Activated T-cell treated with anti-CD3 and anti-CD28 coated beads, Interleukin-2, amount 50 U/mL, for 24 hours (primary cell): ENCODE measurements around the gene FGF18.

Source experiments
- DNase-seq: peaks from one replicate; pipeline ENCODE4 v3.0.0-alpha.2; 2020
- H3K27ac Mint-ChIP-seq: 2 replicates; pipeline ENCODE4 v1.8.0; 2020; ENCODE audit warnings: mild to moderate bottlenecking, mixed read lengths
- H3K27me3 Mint-ChIP-seq: 2 replicates; pipeline ENCODE4 v1.8.0; 2020; ENCODE audit warnings: mixed read lengths
- H3K36me3 Mint-ChIP-seq: 2 replicates; pipeline ENCODE4 v1.8.0; 2020; ENCODE audit warnings: low read depth, mixed read lengths
- H3K4me1 Mint-ChIP-seq: 2 replicates; pipeline ENCODE4 v1.8.0; 2020; ENCODE audit warnings: low read depth, mixed read lengths
- H3K4me3 Mint-ChIP-seq: 2 replicates; pipeline ENCODE4 v1.8.0; 2020; ENCODE audit warnings: mild to moderate bottlenecking, moderate library complexity, mixed read lengths
- H3K9me3 Mint-ChIP-seq: 2 replicates; pipeline ENCODE4 v1.8.0; 2020; ENCODE audit warnings: mixed read lengths

The FGF18 gene

GRCh38 chr5:171476701-171477100 is 57.3 kb downstream of the FGF18 start:
- peaks cover under 1% of the 10 kb centered on the region for H3K27me3 Mint-ChIP-seq
- peaks cover 3% of the 10 kb centered on the region for H3K4me1 Mint-ChIP-seq
- no peak overlapping the region for H3K4me3 Mint-ChIP-seq
- H3K27ac Mint-ChIP-seq: no peak overlapping the region
- H3K36me3 Mint-ChIP-seq: no peaks in the 10 kb centered on the region
- DNase-seq: no peak
- no peaks in the 10 kb centered on the region for H3K9me3 Mint-ChIP-seq

GRCh38 chr5:171477101-171477500 is 57.7 kb downstream of the FGF18 start:
- no peaks in the 10 kb centered on the region for H3K9me3 Mint-ChIP-seq
- no peaks in the 10 kb centered on the region for H3K36me3 Mint-ChIP-seq
- no peak for DNase-seq

GRCh38 chr5:171477666-171478065 is 58.2 kb downstream of the FGF18 start:
- Mint-ChIP-seq H3K9me3 (no peaks in the 10 kb centered on the region), H3K4me3 (no peak overlapping the region), H3K27ac (no peak overlapping the region), H3K4me1 (peaks cover 3% of the 10 kb centered on the region), H3K27me3 (peaks cover 4% of the 10 kb centered on the region), H3K36me3 (no peaks in the 10 kb centered on the region)
- DNase-seq: no peak

More at GRCh38 chr5:171477101-171477500, 57.7 kb downstream of the FGF18 start:
- peaks cover 4% of the 10 kb centered on the region for H3K27me3 Mint-ChIP-seq
- H3K27ac Mint-ChIP-seq: no peak overlapping the region
- H3K4me1 Mint-ChIP-seq: peaks cover 3% of the 10 kb centered on the region
- H3K4me3 Mint-ChIP-seq: no peak overlapping the region

- DNase-seq: no peak
- H3K9me3 Mint-ChIP-seq: no peaks in the 10 kb centered on the region
- no peak overlapping the region for H3K27ac Mint-ChIP-seq
- H3K27me3 Mint-ChIP-seq: peaks cover 4% of the 10 kb centered on the region
- peaks cover 3% of the 10 kb centered on the region for H3K4me1 Mint-ChIP-seq
- no peak overlapping the region for H3K4me3 Mint-ChIP-seq
- H3K36me3 Mint-ChIP-seq: no peaks in the 10 kb centered on the region
Measured at GRCh38 chr5:171478946-171479775, 59.7 kb downstream of the FGF18 start.

- Mint-ChIP-seq H3K9me3 (no peaks in the 10 kb centered on the region), H3K36me3 (no peaks in the 10 kb centered on the region), H3K27me3 (peaks cover 7% of the 10 kb centered on the region), H3K27ac (no peak overlapping the region), H3K4me1 (peaks cover 3% of the 10 kb centered on the region), H3K4me3 (no peak overlapping the region)
- no peak for DNase-seq
Measured at GRCh38 chr5:171479776-171480125, 60.3 kb downstream of the FGF18 start.

- DNase-seq: no peak
- Mint-ChIP-seq H3K9me3 (no peaks in the 10 kb centered on the region), H3K27me3 (peaks cover 7% of the 10 kb centered on the region), H3K4me1 (peaks cover 3% of the 10 kb centered on the region), H3K4me3 (no peak overlapping the region), H3K36me3 (no peaks in the 10 kb centered on the region), H3K27ac (no peak overlapping the region)
Measured at GRCh38 chr5:171480239-171480638, 60.8 kb downstream of the FGF18 start.

- Mint-ChIP-seq H3K27me3 (peaks cover 7% of the 10 kb centered on the region), H3K4me1 (peaks cover 3% of the 10 kb centered on the region), H3K9me3 (no peaks in the 10 kb centered on the region), H3K4me3 (no peak overlapping the region), H3K27ac (no peak overlapping the region), H3K36me3 (no peaks in the 10 kb centered on the region)
- no peak for DNase-seq
Measured at GRCh38 chr5:171481571-171482433, 62.4 kb downstream of the FGF18 start.

GRCh38 chr5:171482434-171482730 is 62.9 kb downstream of the FGF18 start:
- Mint-ChIP-seq H3K27me3 (peaks cover 12% of the 10 kb centered on the region), H3K27ac (no peak overlapping the region), H3K4me3 (no peak overlapping the region), H3K4me1 (peaks cover 3% of the 10 kb centered on the region), H3K9me3 (no peaks in the 10 kb centered on the region), H3K36me3 (no peaks in the 10 kb centered on the region)
- no peak for DNase-seq

GRCh38 chr5:171483551-171484135 is 64.2 kb downstream of the FGF18 start:
- H3K4me3 Mint-ChIP-seq: no peak overlapping the region
- no peaks in the 10 kb centered on the region for H3K36me3 Mint-ChIP-seq
- H3K27me3 Mint-ChIP-seq: peaks cover 19% of the 10 kb centered on the region
- no peak for DNase-seq
- H3K9me3 Mint-ChIP-seq: no peaks in the 10 kb centered on the region
- H3K27ac Mint-ChIP-seq: no peak overlapping the region
- H3K4me1 Mint-ChIP-seq: peaks cover 3% of the 10 kb centered on the region

GRCh38 chr5:171484460-171484899 is 65.0 kb downstream of the FGF18 start:
- no peak overlapping the region for H3K27ac Mint-ChIP-seq
- no peaks in the 10 kb centered on the region for H3K9me3 Mint-ChIP-seq
- H3K36me3 Mint-ChIP-seq: no peaks in the 10 kb centered on the region
- peaks cover 20% of the 10 kb centered on the region for H3K27me3 Mint-ChIP-seq
- peaks cover 3% of the 10 kb centered on the region for H3K4me1 Mint-ChIP-seq
- peak; percentile 71 for DNase-seq
- H3K4me3 Mint-ChIP-seq: no peak overlapping the region

GRCh38 chr5:171485668-171486067 is 66.2 kb downstream of the FGF18 start:
- Mint-ChIP-seq H3K4me3 (no peak overlapping the region), H3K4me1 (no peaks in the 10 kb centered on the region), H3K36me3 (no peaks in the 10 kb centered on the region), H3K27ac (no peak overlapping the region), H3K9me3 (no peaks in the 10 kb centered on the region), H3K27me3 (peaks cover 22% of the 10 kb centered on the region)
- DNase-seq: no peak

- H3K4me1 Mint-ChIP-seq: no peaks in the 10 kb centered on the region
- no peak overlapping the region for H3K27ac Mint-ChIP-seq
- H3K36me3 Mint-ChIP-seq: no peaks in the 10 kb centered on the region
- no peaks in the 10 kb centered on the region for H3K9me3 Mint-ChIP-seq
- DNase-seq: no peak
- H3K4me3 Mint-ChIP-seq: no peak overlapping the region
- peaks cover 22% of the 10 kb centered on the region for H3K27me3 Mint-ChIP-seq
Measured at GRCh38 chr5:171486613-171487012, 67.2 kb downstream of the FGF18 start.

- H3K36me3 Mint-ChIP-seq: no peaks in the 10 kb centered on the region
- H3K4me1 Mint-ChIP-seq: no peaks in the 10 kb centered on the region
- no peak overlapping the region for H3K27ac Mint-ChIP-seq
- H3K27me3 Mint-ChIP-seq: peaks cover 23% of the 10 kb centered on the region
- no peaks in the 10 kb centered on the region for H3K9me3 Mint-ChIP-seq
- DNase-seq: no peak
- H3K4me3 Mint-ChIP-seq: no peak overlapping the region
Measured at GRCh38 chr5:171488876-171489275, 69.4 kb downstream of the FGF18 start.

GRCh38 chr5:171492781-171493180 is 73.3 kb downstream of the FGF18 start:
- Mint-ChIP-seq H3K4me1 (no peaks in the 10 kb centered on the region), H3K27me3 (peaks cover 24% of the 10 kb centered on the region), H3K36me3 (no peaks in the 10 kb centered on the region), H3K9me3 (no peaks in the 10 kb centered on the region), H3K4me3 (no peak overlapping the region), H3K27ac (no peak overlapping the region)
- DNase-seq: no peak
